ENCODE data around the gene OCSTAMP. TPM values are rescaled to one million over a fixed set of nuclear protein-coding genes. Genes with fewer than 3 reads are reported as not detected.

The OCSTAMP gene
- total RNA-seq, 1 experiment from 2014 or later: not detected

GRCh38 chr20:46569961-46570360 lies 19.5 kb upstream of the OCSTAMP start:
- CTCF ChIA-PET: no interaction called here
- Histone ChIP-seq H3K27me3 (ENCODE audit: control insufficient read depth, insufficient read depth, low read length) (no peaks in the 10 kb centered on the region; the same call in 1 of the 2 replicates), H3K27ac (ENCODE audit: low read length) (no peak overlapping the region), H3K36me3 (ENCODE audit: control insufficient read depth, insufficient read depth, low read length) (no peaks in the 10 kb centered on the region), H3K9me3 (ENCODE audit: control insufficient read depth, insufficient read depth, low read depth, low read length) (no peaks in the 10 kb centered on the region), H3K4me1 (ENCODE audit: control insufficient read depth, insufficient read depth, low read length) (peaks cover 3% of the 10 kb centered on the region; the same call in 1 of the 2 replicates), H3K4me3 (ENCODE audit: low read depth in 2 of 2, low read length in 2 of 2) (no peak overlapping the region)
- ATAC-seq (no peak), DNase-seq (ENCODE audit: low read depth, low spot score) (no peak)
- no peak for TF ChIP-seq REST (IDR thresholded peaks at IDR 0.05; ENCODE audit: insufficient read depth in 1 of 2, low read depth in 2 of 2, low read length in 1 of 2)
- TF ChIP-seq POLR2AphosphoS5 (IDR thresholded peaks at IDR 0.05; ENCODE audit: low read depth, low read length): no peak
- no peak for TF ChIP-seq TCF7L2 (IDR thresholded peaks at IDR 0.05; ENCODE audit: low read depth, low read length)
- no peak for TF ChIP-seq SIN3A (IDR thresholded peaks at IDR 0.05; ENCODE audit: borderline replicate concordance, insufficient read depth, low read depth, low read length)
- intact Hi-C loops (cut with micrococcal nuclease; ENCODE audit: unreplicated experiment) (no loop called here), in situ Hi-C loops (cut with HindIII; ENCODE audit: low pct_unique_long_range_greater_than_20kb, low sequenced_read_pairs) (no loop called here)
- no TSS peak for BruUV-seq (replicated peaks)
- POLR2A ChIA-PET: no interaction called here

GRCh38 chr20:46568570-46569129 lies 18.2 kb upstream of the OCSTAMP start:
- no TSS peak for BruUV-seq (replicated peaks)
- Histone ChIP-seq H3K27ac (ENCODE audit: low read length) (no peak overlapping the region), H3K9me3 (ENCODE audit: control insufficient read depth, insufficient read depth, low read depth, low read length) (no peaks in the 10 kb centered on the region), H3K27me3 (ENCODE audit: control insufficient read depth, insufficient read depth, low read length) (no peaks in the 10 kb centered on the region; the same call in 1 of the 2 replicates), H3K36me3 (ENCODE audit: control insufficient read depth, insufficient read depth, low read length) (no peaks in the 10 kb centered on the region), H3K4me1 (ENCODE audit: control insufficient read depth, insufficient read depth, low read length) (peaks cover 3% of the 10 kb centered on the region; the same call in 1 of the 2 replicates), H3K4me3 (ENCODE audit: low read depth in 2 of 2, low read length in 2 of 2) (no peak overlapping the region)
- in situ Hi-C loops (cut with HindIII; ENCODE audit: low pct_unique_long_range_greater_than_20kb, low sequenced_read_pairs): no loop called here
- 0 out of 2 replicates have a peak, but pooled peaks have one; percentile 32 for ATAC-seq
- no peak for DNase-seq (ENCODE audit: low read depth, low spot score)
- ChIA-PET POLR2A (interaction anchor here (0.7 kb wide), 1 partner anchor 489 kb away, joined by 3 read pairs; no protein-coding TSS in a partner anchor), CTCF (no interaction called here)
- TF ChIP-seq POLR2AphosphoS5 (IDR thresholded peaks at IDR 0.05; ENCODE audit: low read depth, low read length) (no peak), SIN3A (IDR thresholded peaks at IDR 0.05; ENCODE audit: borderline replicate concordance, insufficient read depth, low read depth, low read length) (no peak), REST (IDR thresholded peaks at IDR 0.05; ENCODE audit: insufficient read depth in 1 of 2, low read depth in 2 of 2, low read length in 1 of 2) (no peak), TCF7L2 (IDR thresholded peaks at IDR 0.05; ENCODE audit: low read depth, low read length) (no peak), CTCF (IDR thresholded peaks at IDR 0.05) (no peak)
- intact Hi-C loops (cut with micrococcal nuclease; ENCODE audit: unreplicated experiment): no loop called here

All from Panc1 (cell line).